ENCODE measurements around the gene ADSS1. TPM values are rescaled to one million over a fixed set of nuclear protein-coding genes. Genes with fewer than 3 reads are reported as not detected.

Gene ADSS1
- polyA plus RNA-seq, 1 donor (not counting 4 experiments of a cell fraction or from before 2014, with no cell fraction given), result 1.7 TPM

- Histone ChIP-seq H4K20me1 (ENCODE audit: control insufficient read depth, extremely low read depth, insufficient read depth, low read length) (no peaks in the 10 kb centered on the region), H3K79me2 (ENCODE audit: control insufficient read depth, insufficient read depth, low read length) (no peaks in the 10 kb centered on the region), H3K36me3 (ENCODE audit: control insufficient read depth in 2 of 2, extremely low read depth in 1 of 2, insufficient read depth in 2 of 2, low read length in 2 of 2) (no peaks in the 10 kb centered on the region), H3K9me3 (ENCODE audit: control insufficient read depth, low read depth, low read length) (no peaks in the 10 kb centered on the region), H3K9me1 (ENCODE audit: control insufficient read depth, extremely low read depth, insufficient read depth, low read length) (peaks cover 2% of the 10 kb centered on the region), H3K27me3 (ENCODE audit: control insufficient read depth, extremely low read depth, insufficient read depth, low read length) (no peaks in the 10 kb centered on the region), H3K9ac (ENCODE audit: control insufficient read depth, extremely low read depth, insufficient read depth, low read length) (no peak overlapping the region), H3K27ac (ENCODE audit: control insufficient read depth, insufficient read depth, low read length) (no peak overlapping the region), H3K4me1 (ENCODE audit: control insufficient read depth, extremely low read depth, insufficient read depth, low read length) (peaks cover 22% of the 10 kb centered on the region), H3K4me2 (ENCODE audit: control insufficient read depth, extremely low read depth, insufficient read depth, low read depth, low read length) (no peak overlapping the region), H2AFZ (ENCODE audit: control insufficient read depth, low read length) (no peak overlapping the region), H3K4me3 (ENCODE audit: control insufficient read depth in 2 of 3, extremely low read depth in 1 of 3, insufficient read depth in 2 of 3, low read depth in 1 of 3, low read length in 3 of 3) (no peak overlapping the region)
- dilution Hi-C loops (cut with MboI; ENCODE audit: extremely low pct_ligation_motif_present, low sequenced_read_pairs), result no loop called here
- TF ChIP-seq EZH2 (IDR thresholded peaks at IDR 0.05; ENCODE audit: low read length) (no peak), CTCF (optimal IDR thresholded peaks at IDR 0.05 in 1 of 3, IDR thresholded peaks at IDR 0.05 in 1 of 3, conservative IDR thresholded peaks at IDR 0.05 in 1 of 3; ENCODE audit: extremely low read depth in 1 of 3, insufficient read depth in 2 of 3, low read length in 3 of 3) (no peak)
- no peak for DNase-seq (ENCODE audit: low read depth, low spot score)
- FAIRE-seq, result no peak
Observed at GRCh38 chr14:104741803-104742251, 17.8 kb downstream of the ADSS1 start.

GRCh38 chr14:104742586-104743455 is 18.8 kb downstream of the ADSS1 start:
- Histone ChIP-seq H3K4me2 (ENCODE audit: control insufficient read depth, extremely low read depth, insufficient read depth, low read depth, low read length) (no peak overlapping the region), H4K20me1 (ENCODE audit: control insufficient read depth, extremely low read depth, insufficient read depth, low read length) (no peaks in the 10 kb centered on the region), H3K27ac (ENCODE audit: control insufficient read depth, insufficient read depth, low read length) (no peak overlapping the region), H3K4me1 (ENCODE audit: control insufficient read depth, extremely low read depth, insufficient read depth, low read length) (peaks cover 32% of the 10 kb centered on the region), H3K9ac (ENCODE audit: control insufficient read depth, extremely low read depth, insufficient read depth, low read length) (no peak overlapping the region), H3K9me1 (ENCODE audit: control insufficient read depth, extremely low read depth, insufficient read depth, low read length) (peaks cover 2% of the 10 kb centered on the region), H3K9me3 (ENCODE audit: control insufficient read depth, low read depth, low read length) (no peaks in the 10 kb centered on the region), H3K4me3 (ENCODE audit: control insufficient read depth in 2 of 3, extremely low read depth in 1 of 3, insufficient read depth in 2 of 3, low read depth in 1 of 3, low read length in 3 of 3) (no peak overlapping the region), H2AFZ (ENCODE audit: control insufficient read depth, low read length) (no peak overlapping the region), H3K79me2 (ENCODE audit: control insufficient read depth, insufficient read depth, low read length) (no peaks in the 10 kb centered on the region), H3K27me3 (ENCODE audit: control insufficient read depth, extremely low read depth, insufficient read depth, low read length) (no peaks in the 10 kb centered on the region), H3K36me3 (ENCODE audit: control insufficient read depth in 2 of 2, extremely low read depth in 1 of 2, insufficient read depth in 2 of 2, low read length in 2 of 2) (no peaks in the 10 kb centered on the region)
- DNase-seq (ENCODE audit: low read depth, low spot score), result no peak
- TF ChIP-seq CTCF (optimal IDR thresholded peaks at IDR 0.05 in 1 of 3, IDR thresholded peaks at IDR 0.05 in 1 of 3, conservative IDR thresholded peaks at IDR 0.05 in 1 of 3; ENCODE audit: extremely low read depth in 1 of 3, insufficient read depth in 2 of 3, low read length in 3 of 3), result no peak
- no peak for TF ChIP-seq EZH2 (IDR thresholded peaks at IDR 0.05; ENCODE audit: low read length)
- dilution Hi-C loops (cut with MboI; ENCODE audit: extremely low pct_ligation_motif_present, low sequenced_read_pairs), result no loop called here
- FAIRE-seq, result no peak

Measured in keratinocyte (primary cell).